Measurements from ENCODE around the gene ADAT2. TPM values are rescaled to one million over a fixed set of nuclear protein-coding genes. Genes with fewer than 3 reads are reported as not detected.
A peak's percentile ranks its signal among the peaks of the same experiment; 100 is the strongest.

ADAT2 gene
- total and polyA plus RNA-seq, 2 of the 13 experiments (the other 11 are each of a cell fraction or from before 2014, with no cell fraction given): 10.5 to 18.3 TPM

DNA sequence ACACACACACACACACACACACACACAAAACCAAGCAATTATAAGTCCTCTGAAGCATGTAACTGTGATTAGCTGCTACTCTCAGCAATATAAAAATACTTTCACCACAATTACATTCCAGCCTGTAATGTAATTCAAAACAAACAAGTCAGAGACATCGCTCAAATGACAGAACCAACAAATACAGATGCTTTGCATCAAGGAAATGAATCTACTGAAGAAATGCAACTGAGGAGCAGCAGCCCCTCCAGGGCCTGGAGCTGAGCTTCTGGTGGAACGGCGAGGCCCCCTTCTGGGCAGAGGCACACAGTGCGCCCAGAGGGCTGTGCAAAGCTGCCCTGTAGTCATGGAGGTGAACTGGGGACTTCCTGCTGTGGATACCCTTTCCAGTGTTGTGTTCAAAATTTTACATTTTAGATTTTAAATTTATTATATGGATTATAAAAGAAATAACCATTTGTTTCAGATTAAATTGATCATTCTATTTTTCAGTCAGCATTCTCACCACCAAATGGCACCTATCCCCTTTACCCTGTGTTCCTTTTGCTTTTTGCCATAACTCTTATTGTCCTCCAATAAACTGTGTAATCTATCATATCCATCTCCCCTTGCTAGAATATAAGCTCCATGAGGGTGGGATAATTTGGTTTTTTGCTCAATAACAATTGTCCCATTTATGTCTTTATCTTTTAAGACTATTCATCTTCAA is 23.2 kb downstream of the ADAT2 start (continued):
- TF ChIP-seq, protein P1, sequence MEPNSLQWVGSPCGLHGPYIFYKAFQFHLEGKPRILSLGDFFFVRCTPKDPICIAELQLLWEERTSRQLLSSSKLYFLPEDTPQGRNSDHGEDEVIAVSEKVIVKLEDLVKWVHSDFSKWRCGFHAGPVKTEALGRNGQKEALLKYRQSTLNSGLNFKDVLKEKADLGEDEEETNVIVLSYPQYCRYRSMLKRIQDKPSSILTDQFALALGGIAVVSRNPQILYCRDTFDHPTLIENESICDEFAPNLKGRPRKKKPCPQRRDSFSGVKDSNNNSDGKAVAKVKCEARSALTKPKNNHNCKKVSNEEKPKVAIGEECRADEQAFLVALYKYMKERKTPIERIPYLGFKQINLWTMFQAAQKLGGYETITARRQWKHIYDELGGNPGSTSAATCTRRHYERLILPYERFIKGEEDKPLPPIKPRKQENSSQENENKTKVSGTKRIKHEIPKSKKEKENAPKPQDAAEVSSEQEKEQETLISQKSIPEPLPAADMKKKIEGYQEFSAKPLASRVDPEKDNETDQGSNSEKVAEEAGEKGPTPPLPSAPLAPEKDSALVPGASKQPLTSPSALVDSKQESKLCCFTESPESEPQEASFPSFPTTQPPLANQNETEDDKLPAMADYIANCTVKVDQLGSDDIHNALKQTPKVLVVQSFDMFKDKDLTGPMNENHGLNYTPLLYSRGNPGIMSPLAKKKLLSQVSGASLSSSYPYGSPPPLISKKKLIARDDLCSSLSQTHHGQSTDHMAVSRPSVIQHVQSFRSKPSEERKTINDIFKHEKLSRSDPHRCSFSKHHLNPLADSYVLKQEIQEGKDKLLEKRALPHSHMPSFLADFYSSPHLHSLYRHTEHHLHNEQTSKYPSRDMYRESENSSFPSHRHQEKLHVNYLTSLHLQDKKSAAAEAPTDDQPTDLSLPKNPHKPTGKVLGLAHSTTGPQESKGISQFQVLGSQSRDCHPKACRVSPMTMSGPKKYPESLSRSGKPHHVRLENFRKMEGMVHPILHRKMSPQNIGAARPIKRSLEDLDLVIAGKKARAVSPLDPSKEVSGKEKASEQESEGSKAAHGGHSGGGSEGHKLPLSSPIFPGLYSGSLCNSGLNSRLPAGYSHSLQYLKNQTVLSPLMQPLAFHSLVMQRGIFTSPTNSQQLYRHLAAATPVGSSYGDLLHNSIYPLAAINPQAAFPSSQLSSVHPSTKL (CRISPR knock-in tag; IDR thresholded peaks at IDR 0.05): peak; percentile 43; the same call in 1 of the 2 replicates
- no peak for TF ChIP-seq FOXK1 (CRISPR knock-in tag; IDR thresholded peaks at IDR 0.05; ENCODE audit: borderline replicate concordance, low read depth)
- TF ChIP-seq, protein P2, sequence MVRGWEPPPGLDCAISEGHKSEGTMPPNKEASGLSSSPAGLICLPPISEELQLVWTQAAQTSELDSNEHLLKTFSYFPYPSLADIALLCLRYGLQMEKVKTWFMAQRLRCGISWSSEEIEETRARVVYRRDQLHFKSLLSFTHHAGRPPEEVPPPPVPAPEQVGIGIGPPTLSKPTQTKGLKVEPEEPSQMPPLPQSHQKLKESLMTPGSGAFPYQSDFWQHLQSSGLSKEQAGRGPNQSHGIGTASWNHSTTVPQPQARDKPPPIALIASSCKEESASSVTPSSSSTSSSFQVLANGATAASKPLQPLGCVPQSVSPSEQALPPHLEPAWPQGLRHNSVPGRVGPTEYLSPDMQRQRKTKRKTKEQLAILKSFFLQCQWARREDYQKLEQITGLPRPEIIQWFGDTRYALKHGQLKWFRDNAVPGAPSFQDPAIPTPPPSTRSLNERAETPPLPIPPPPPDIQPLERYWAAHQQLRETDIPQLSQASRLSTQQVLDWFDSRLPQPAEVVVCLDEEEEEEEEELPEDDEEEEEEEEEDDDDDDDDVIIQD (CRISPR knock-in tag; IDR thresholded peaks at IDR 0.05; ENCODE audit: low read depth): no peak
- TF ChIP-seq GATAD2A (CRISPR knock-in tag; IDR thresholded peaks at IDR 0.05): peak; percentile 74
- no peak for TF ChIP-seq GFI1 (CRISPR knock-in tag; IDR thresholded peaks at IDR 0.05; ENCODE audit: borderline replicate concordance)
- TF ChIP-seq ZC3H13 (CRISPR knock-in tag; IDR thresholded peaks at IDR 0.05): no peak
- no peak for TF ChIP-seq MATR3 (CRISPR knock-in tag; IDR thresholded peaks at IDR 0.05)
- peak; percentile 59; the same call in 1 of the 2 replicates for TF ChIP-seq HMGXB3 (CRISPR knock-in tag; IDR thresholded peaks at IDR 0.05; ENCODE audit: borderline replicate concordance)
- no peak for TF ChIP-seq ASH2L (IDR thresholded peaks at IDR 0.05; ENCODE audit: insufficient read length, low read depth, low read length)
- no peak for TF ChIP-seq ZFP90 (CRISPR knock-in tag; IDR thresholded peaks at IDR 0.05; ENCODE audit: borderline replicate concordance)
- TF ChIP-seq MED8 (CRISPR knock-in tag; IDR thresholded peaks at IDR 0.05; ENCODE audit: insufficient replicate concordance): no peak
- peak; percentile 53; the same call in 1 of the 2 replicates for TF ChIP-seq ZNF121 (CRISPR knock-in tag; IDR thresholded peaks at IDR 0.05)
- TF ChIP-seq SIN3A (IDR thresholded peaks at IDR 0.05; ENCODE audit: borderline replicate concordance, low read depth, low read length): no peak
- peak; percentile 63 for TF ChIP-seq YY1 (IDR thresholded peaks at IDR 0.05; ENCODE audit: insufficient read depth, insufficient replicate concordance, low read depth, low read length)
- no peak for TF ChIP-seq ZBTB26 (CRISPR knock-in tag; IDR thresholded peaks at IDR 0.05; ENCODE audit: borderline replicate concordance)
- 0 out of 2 replicates have a peak, but pooled peaks have one; percentile 29 for TF ChIP-seq FOXO1 (CRISPR knock-in tag; IDR thresholded peaks at IDR 0.05)
